ENCODE results near the gene SEC14L3.

The SEC14L3 gene

DNA sequence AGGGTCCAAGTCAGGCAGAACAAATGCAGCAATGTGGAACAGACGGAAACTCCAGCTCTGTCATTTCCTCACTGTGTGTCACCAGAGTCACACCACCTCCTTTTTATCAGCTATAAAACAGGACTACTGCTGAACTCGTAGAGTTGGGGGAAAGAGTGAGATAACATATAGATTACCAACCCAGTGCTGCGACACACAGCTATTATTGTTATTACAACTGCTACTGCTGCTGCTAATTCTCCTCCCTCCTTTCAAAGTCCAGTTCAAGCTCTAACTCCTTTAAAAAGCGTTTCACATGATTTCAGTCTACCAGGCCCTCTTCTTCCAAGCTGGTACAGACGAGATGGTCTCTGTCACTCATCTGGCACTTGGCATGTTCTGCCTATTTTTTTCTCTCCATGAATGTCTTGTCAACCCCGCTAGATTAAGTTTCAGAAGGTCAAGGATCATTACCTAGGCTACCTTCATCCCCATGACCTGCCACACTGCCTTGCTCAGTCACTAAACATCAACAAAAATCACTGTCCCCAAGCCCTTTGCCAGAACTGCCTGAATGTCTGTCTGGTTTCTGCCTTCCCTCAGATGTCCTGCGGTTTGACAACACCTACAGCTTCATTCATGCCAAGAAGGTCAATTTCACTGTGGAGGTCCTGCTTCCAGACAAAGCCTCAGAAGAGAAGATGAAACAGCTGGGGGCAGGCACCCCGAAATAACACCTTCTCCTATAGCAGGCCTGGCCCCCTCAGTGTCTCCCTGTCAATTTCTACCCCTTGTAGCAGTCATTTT, 49.9 kb downstream of the SEC14L3 start:
- DNase-seq: no peak

DNA sequence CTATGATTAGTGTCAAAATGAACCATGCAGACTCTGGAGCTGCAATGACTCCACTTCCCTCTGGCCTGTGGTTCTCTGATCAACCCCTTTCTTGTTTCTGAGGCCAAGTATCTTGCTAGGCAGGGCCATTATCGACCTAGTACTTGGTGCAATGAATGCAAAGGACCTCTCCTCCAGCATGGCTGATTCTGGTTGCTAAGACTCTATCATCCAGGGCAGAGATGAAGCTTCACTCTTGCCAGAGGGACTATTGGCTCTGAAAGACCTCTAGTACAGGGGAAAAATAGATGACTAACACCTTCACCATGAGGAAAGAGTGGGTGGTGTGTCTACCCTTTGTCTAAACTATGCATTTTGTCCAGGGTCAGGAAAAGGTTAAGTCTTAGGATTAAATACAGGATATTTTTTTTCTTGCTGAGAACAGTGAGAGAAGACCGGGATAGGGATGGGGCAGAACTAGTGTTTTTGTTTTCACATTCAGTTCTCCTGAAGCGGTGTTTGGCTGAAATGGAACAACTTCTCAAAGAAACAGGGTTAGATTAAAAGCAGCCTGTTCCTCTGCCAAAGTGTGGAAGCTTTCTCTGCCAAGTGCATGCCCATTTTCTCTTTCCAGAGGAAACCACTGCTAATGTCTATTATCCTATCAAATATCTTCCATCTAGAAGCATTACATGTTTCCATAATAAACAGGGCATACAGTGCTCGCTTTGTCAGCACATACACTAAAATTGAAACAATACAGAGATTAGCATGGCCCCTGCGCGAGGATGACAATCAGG, 51.3 kb downstream of the SEC14L3 start:
- peak; percentile 29 for DNase-seq

DNA sequence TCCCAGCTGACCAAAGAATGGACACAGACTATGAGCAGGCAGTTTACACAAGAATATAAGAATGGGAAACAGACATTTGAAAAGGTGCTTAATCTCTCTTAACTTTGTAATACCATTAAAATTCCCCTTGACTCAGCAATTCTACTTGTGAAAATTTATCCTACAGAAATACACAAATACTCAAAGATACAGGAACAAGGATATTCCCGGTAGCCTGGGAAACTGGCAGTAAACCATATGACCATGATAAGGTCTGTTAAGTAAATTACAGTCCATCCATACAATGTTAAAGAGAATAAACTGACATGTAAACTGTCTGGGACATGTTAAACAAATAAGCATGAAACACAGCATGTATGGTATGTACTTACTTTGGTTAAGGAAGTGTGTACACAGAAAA, 55.0 kb downstream of the SEC14L3 start:
- DNase-seq: no peak

DNA sequence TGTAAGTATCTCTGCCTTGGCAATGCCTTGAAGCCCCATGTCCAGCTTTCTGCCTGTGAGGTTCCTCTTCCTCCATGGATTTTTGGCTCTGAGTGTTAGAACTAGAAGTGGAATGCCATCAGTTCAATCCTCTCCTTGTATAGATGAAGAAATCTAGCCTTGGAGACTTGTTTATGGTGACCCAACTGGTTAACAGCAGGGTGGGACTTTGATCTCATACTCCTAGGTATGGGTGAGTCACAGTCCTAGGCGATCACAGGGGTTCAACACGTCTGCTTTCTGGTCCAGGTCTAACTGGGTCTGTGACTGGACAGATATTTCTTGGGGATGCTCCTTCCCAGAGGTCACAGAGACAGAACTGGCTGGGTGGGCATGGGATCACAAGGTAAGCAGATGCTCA, 55.4 kb downstream of the SEC14L3 start:
- DNase-seq: no peak

DNA sequence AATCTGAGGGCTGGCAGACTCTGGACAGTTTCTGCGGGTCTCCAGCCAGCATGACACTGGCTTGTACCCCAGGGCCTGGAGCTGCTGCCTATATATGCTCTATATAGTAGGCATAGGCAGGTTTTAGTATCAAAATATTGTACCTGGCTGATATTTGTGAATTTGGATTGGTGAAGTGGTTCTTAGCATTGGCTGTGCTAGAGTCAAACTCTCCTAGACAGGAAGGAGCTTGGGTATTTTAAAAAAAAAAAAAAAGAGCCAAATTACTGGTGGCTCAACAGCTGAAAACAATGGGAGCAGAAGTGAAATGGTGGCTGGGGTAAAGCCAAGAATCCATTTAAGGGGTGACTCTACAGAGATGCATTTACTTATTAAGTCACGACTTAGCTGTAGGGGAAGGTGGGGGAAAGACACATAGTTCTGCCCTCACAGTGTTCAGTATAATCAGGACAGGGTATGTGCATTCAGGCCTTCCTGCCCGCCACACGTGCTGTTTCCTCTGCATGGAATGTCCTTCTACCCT, 57.2 kb downstream of the SEC14L3 start:
- no peak for DNase-seq

DNA sequence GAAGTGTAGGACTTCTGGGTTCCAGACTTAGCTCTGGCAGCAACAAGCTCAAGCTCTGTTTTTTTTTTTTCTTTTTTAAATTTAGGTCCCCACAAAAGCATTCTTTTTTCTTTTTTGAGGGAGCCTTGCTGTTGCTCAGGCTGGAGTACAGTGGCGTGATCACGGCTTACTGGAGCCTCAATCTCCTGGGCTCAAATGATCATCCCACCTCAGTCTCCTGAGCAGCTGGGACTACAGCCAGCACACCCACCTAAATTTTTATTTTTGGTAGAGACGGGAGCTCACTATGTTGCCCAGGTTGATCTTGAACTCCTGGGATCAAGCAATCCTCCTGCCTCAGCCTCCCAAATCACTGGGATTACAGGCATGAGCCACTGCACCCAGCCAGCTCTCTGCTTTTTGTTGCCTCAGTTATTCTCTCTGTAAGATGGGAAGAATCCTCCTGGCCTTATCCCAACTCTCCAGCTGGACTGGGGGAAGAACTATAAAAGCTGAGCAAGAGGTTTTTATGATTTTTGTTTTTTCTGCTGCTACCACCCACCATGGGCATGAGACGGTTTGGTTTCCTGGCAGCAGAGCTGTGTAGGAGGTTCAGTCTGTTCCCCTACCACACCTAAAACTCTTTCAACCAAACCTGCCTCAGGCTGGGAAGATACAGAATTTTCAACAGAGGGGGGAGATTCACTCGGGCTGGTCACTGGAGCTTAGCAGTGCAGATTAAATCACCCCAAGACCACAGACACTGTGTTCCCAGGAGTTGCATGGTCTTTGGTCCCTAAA, 57.9 kb downstream of the SEC14L3 start:
- DNase-seq: no peak

DNA sequence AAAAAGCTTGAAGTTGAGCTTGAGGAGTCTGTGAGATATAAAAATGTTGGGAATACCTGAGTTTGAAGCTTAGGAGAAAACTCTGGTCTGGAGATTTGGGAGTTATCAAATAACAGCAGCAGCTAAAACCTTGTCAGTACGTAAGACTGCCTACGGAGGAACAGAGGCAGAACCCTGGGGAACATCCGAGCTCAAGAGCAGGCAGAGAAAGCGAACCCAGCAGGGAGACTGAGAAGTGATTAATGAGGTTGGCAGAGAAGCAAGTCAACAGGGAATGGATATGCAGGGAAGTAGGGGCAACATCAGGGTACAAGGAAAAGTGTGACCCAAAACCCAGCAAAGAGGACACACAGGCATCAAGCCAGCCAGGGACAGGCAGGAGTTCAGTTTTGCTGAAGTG, 58.8 kb downstream of the SEC14L3 start:
- DNase-seq: no peak

DNA sequence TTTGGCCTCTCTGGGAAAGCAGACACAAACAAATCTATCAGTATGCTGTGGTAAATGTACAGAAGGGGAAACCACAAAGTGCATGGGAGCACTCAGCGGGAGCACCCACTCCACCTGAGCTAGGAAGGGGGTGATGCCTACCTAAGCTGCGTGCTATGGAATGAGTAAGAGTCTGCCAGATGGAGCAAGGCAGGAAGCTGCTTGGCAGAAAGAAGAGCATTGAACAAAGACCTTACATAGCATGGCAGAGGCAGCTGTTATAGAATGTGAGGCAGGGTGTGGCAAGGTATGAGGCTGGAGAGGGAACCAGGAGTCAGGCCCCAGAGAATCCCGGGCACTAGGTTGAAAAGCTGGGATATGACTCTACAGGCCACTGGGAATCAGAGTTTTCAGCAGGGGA, 60.0 kb downstream of the SEC14L3 start:
- DNase-seq: no peak

Data from midbrain (tissue), 1 donor.